ENCODE measurements around the gene MBP.

- no peak for TF ChIP-seq POLR2AphosphoS5 (IDR thresholded peaks at IDR 0.05; ENCODE audit: borderline replicate concordance, low read depth, low read length)
- no peak for TF ChIP-seq EZH2 (IDR thresholded peaks at IDR 0.05)
- no peak for TF ChIP-seq FOXP2 (optimal IDR thresholded peaks at IDR 0.05; ENCODE audit: control extremely low read depth, extremely low read length, insufficient read depth)
These were observed 149.6 kb downstream of the MBP start for GRCh38 chr18:76982841-76983583.
